Ectodermal cell (in vitro differentiated cells): ENCODE data around the gene CAMK1.
A peak's percentile ranks its signal among the peaks of the same experiment; 100 is the strongest.

Experiments used
- H3K27ac ChIP-seq: 2 replicates; pipeline ENCODE4 v1.7.0; 2013; ENCODE audit warnings: mild to moderate bottlenecking, low read depth, low read length; ENCODE audit not compliant: insufficient read depth, poor library complexity, severe bottlenecking
- H3K27me3 ChIP-seq: 2 replicates; pipeline ENCODE4 v1.7.0; 2013; ENCODE audit warnings: mild to moderate bottlenecking, low read length; ENCODE audit not compliant: insufficient read depth, control insufficient read depth, poor library complexity, severe bottlenecking
- H3K36me3 ChIP-seq: one replicate; pipeline ENCODE4 v1.7.0; 2013; ENCODE audit warnings: low read length; ENCODE audit not compliant: control insufficient read depth, insufficient read depth
- H3K4me1 ChIP-seq: one replicate; pipeline ENCODE4 v1.7.0; 2013; ENCODE audit warnings: low read length; ENCODE audit not compliant: control insufficient read depth, insufficient read depth
- H3K4me3 ChIP-seq: 2 replicates; pipeline ENCODE4 v1.7.0; 2013; ENCODE audit warnings: low read depth, low read length, control low read depth; ENCODE audit not compliant: insufficient read depth
- H3K9me3 ChIP-seq: 2 replicates; pipeline ENCODE4 v1.7.0; 2013; ENCODE audit warnings: mild to moderate bottlenecking, low read length, moderate library complexity; ENCODE audit not compliant: control insufficient read depth
- WGBS, 2 experiments: methylation state at CpG; one replicate each; pipeline ENCODE4 v1.1.7; 2013; ENCODE audit warnings: missing lambda C conversion rate in 2 of 2; 5-methylcytosine and 5-hydroxymethylcytosine counted together

Gene CAMK1

DNA sequence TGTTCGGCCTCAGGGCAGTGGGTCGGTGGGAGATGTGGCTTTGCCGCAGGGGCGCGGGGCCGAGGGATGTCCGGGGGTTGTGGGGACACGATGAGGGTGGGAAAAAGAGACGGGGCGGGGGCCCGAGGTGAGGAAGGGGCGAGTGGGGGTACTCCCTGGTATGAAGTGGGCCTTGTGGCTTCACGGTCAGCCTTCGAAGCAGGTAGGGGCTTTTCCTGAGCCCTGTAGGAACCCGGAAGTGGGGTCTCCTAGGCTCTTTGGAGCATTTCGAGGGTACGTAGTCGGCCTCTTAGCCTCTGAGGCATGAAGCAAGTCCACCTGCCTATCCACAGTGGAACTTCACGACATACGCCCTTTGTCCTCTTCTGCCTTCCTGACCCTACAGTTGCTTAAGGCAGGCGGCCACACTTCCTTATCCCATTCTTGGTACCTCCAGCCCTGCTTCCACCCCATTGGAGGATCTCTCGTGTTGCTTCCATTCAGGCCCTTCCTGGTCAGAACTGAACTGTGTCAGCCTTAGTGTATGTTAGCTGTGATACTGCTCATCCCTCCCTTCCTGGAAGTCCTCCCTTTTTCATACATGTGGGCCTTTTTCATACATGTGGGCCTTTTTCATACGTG is 23.5 kb upstream of the CAMK1 start:
- peak overlapping the region; percentile 95 for H3K4me3 ChIP-seq
- H3K27ac ChIP-seq: peak overlapping the region; percentile 100
- WGBS, 2 experiments: 1 to 2% methylated on average over 23 of the region's 23 CpGs
- peaks cover 29% of the 10 kb centered on the region for H3K36me3 ChIP-seq
- H3K27me3 ChIP-seq: no peaks in the 10 kb centered on the region
- H3K4me1 ChIP-seq: no peaks in the 10 kb centered on the region
- no peaks in the 10 kb centered on the region for H3K9me3 ChIP-seq

DNA sequence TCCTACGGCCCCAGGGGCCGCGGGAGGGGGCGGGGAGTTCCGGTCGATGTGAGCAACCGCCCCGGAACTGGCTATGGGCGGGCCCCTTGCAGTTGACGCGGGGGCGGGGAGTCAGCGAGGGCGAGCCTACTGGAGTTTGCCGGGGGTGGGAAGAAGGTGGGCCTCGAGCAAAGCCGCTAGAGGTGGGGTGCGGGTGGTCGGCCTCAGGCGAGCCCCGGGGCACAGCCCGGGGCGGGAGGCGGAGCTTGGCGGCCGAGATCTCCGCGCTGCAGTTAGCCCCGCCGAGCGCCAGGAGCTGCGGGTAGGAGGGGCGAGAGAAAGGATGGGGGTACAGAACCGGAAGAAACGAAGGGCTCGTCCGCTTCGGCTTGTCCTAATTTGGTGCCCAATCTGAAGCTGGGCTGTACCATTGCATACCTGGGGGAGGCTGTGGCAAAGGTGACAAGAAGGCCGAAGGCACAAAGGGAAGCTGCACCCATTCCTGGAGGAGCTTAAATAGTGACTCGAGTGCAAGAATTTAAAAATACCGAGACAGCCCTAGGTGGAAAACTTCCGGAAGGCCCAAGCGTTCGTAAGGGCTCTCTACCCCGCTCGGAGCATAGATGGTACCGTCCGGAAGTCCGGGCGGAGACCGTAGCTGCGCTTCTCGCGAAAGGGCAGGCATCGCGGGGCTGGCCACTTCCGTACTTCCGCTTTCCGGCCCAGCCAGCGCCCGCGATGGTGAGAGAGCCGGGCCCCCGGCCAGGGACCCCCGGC is 22.8 kb upstream of the CAMK1 start, which contains the start of the genes ARPC4 and TADA3:
Gene ARPC4 (plus strand): TSS at position 678 of the 756 bp plus-strand sequence. CDS start 40 bp downstream, at position 718.
Gene TADA3 (minus strand): TSS at position 69 of the 756 bp plus-strand sequence. CDS start 1,007 bp downstream, outside the sequence.
- H3K36me3 ChIP-seq: peaks cover 23% of the 10 kb centered on the region
- no peaks in the 10 kb centered on the region for H3K9me3 ChIP-seq
- no peaks in the 10 kb centered on the region for H3K4me1 ChIP-seq
- 0% methylated on average over 65 of the region's 65 CpGs for WGBS, 2 experiments
- no peaks in the 10 kb centered on the region for H3K27me3 ChIP-seq
- peak within 1 kb of the TSS; percentile 95 for H3K4me3 ChIP-seq
- peak within 1 kb of the TSS; percentile 100 for H3K27ac ChIP-seq

DNA sequence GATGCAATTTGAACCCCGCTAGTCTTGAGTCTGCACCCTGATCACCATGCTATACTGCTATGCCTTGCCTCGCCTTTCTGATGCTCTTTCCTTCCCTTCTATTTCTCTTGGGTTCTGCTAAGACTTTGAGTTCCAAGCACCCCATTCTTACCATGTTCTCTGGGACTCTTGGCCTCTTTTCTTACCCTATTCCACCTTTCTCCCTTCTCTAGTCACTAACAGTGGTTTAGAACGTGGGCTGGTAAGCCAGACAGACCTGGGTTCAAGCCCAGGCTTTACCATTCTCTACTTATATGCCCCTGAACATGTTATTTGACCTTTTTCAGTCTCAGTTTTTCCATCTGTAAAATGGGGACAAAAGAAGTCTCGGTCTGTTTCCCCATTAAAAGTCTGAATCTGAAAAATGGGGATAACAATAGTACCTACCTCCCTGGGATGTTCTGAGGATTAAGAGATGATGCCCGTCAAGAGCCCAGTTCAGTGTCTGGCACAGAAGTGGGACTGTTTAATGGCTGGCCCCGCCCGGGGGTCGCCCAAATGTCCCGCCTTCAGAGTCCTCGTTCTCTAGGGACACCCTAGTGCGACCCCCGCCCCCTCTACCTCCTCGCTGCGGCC is 22.1 kb upstream of the CAMK1 start:
- Histone ChIP-seq H3K27ac (peak overlapping the region; percentile 100), H3K9me3 (no peaks in the 10 kb centered on the region), H3K4me3 (peak overlapping the region; percentile 95), H3K4me1 (no peaks in the 10 kb centered on the region), H3K27me3 (no peaks in the 10 kb centered on the region), H3K36me3 (peaks cover 19% of the 10 kb centered on the region)
- 20% methylated on average over 14 of the region's 14 CpGs for WGBS, 2 experiments

DNA sequence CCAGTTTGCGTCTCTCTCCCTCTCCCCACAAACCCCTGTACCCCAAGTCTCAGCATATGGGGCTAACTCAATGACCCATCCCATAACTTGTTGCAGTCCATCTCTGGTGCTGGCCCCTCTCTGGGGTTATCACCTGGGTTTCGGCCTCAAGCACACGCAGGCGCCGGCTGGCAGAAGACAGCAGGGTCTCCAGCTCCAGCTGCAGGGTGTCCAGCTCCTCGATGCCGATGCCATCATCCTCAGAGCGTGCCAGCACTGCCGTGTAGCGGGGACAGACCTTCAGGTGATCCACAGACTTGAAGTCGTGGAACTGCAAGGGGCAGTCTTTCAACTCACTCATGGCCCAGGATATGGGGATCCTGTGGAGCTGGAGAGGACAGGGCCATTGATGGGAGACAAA is 21.4 kb upstream of the CAMK1 start:
- no peaks in the 10 kb centered on the region for H3K9me3 ChIP-seq
- H3K4me1 ChIP-seq: no peaks in the 10 kb centered on the region
- no peak overlapping the region for H3K27ac ChIP-seq
- WGBS, 2 experiments: 95 to 96% methylated on average over 11 of the region's 11 CpGs
- no peak overlapping the region for H3K4me3 ChIP-seq
- H3K27me3 ChIP-seq: no peaks in the 10 kb centered on the region
- peaks cover 26% of the 10 kb centered on the region for H3K36me3 ChIP-seq

DNA sequence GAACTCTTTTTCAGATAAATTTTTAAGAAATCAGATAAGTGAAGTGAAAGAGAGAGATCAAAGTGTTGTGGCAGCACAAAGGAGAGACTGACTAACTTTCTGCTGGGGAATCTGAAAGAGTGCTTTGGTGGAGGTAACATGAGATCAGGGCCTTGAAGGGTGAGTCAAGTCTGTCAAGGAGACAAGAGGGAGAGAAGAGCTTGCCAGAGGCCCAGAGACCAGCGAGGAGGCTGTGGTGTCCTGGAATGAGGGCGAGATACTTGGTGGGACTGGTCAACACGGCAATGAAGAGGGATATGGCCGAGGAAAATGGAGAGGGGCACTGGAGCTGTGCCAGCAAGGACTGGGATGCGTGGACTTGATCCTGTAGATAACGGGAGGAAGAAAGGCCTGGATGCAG is 18.0 kb upstream of the CAMK1 start:
- Histone ChIP-seq H3K4me3 (no peak overlapping the region), H3K27ac (no peak overlapping the region), H3K36me3 (peaks cover 40% of the 10 kb centered on the region), H3K4me1 (no peaks in the 10 kb centered on the region), H3K27me3 (no peaks in the 10 kb centered on the region), H3K9me3 (no peaks in the 10 kb centered on the region)
- 94% methylated on average over 6 of the region's 6 CpGs for WGBS, 2 experiments

DNA sequence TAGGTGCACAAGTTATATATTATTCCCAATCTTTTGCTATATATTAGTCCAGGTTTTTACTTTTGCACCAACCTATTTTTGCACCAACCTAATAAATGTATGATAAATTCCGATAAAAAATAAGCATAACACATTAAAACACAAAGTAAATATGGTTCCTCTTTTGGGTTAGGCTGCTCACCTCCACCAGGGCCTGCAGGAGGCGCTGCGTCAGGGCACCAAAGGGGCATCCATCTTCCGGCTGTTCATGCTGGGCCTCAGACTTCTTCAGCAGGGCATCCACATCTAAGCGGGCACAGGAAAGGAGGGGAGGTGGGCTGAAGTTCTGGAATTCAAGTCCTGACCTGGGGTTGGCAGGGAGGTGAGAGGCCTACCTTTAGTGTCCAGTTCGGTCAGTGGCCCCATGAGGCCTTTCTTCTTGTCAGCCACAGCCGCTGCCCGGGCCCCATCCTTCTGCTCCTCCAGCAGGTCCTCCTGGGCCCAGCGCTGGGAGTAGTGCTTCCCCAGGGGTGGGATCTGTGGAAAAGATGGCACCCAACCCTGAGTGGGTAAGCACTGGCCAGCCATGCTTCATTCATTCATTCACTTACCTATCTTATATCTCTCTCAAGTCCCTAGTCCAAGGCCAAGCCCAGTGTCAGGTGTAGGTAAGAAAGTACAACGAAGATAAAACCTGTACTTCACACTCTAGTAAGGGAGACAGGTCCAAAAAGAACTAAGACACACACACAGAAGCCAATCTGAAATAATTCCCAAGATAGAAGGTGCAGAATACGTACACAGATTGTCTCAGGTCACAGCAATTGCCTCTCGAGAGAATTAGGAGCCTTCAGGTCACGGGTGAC is 17.3 kb upstream of the CAMK1 start:
- H3K4me3 ChIP-seq: no peak overlapping the region
- H3K27ac ChIP-seq: no peak overlapping the region
- H3K36me3 ChIP-seq: peaks cover 40% of the 10 kb centered on the region
- no peaks in the 10 kb centered on the region for H3K4me1 ChIP-seq
- H3K27me3 ChIP-seq: no peaks in the 10 kb centered on the region
- 92 to 93% methylated on average over 13 of the region's 13 CpGs for WGBS, 2 experiments
- H3K9me3 ChIP-seq: no peaks in the 10 kb centered on the region

DNA sequence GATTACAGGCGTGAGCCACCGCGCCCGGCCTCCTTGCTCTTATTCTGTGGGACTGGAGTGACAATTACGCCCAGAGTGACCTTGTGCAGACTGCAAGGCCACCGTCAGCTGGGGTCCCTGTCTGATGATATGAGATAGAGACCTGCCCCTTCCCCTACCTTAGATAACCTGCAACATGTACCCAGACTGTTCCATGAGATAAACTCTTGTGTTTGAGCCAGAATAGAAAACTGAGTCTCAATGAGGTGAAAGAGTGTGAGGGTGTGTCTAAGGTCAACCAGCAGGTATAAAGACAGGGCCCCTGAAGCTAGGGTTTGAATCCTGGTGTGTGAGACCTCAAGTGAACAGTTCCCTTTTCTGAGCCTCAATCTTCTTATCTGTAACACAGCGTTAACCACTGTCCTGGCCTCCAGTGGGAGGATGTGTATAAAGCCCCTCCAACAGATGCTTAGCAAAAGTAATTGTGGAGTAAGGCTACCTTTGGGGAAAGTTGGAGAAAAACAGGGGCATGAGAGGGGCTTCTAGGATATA is 16.5 kb upstream of the CAMK1 start:
- no peaks in the 10 kb centered on the region for H3K27me3 ChIP-seq
- no peaks in the 10 kb centered on the region for H3K4me1 ChIP-seq
- WGBS, 2 experiments: 90 to 93% methylated on average over 7 of the region's 7 CpGs
- H3K36me3 ChIP-seq: peaks cover 40% of the 10 kb centered on the region
- no peaks in the 10 kb centered on the region for H3K9me3 ChIP-seq
- H3K27ac ChIP-seq: no peak overlapping the region
- no peak overlapping the region for H3K4me3 ChIP-seq

DNA sequence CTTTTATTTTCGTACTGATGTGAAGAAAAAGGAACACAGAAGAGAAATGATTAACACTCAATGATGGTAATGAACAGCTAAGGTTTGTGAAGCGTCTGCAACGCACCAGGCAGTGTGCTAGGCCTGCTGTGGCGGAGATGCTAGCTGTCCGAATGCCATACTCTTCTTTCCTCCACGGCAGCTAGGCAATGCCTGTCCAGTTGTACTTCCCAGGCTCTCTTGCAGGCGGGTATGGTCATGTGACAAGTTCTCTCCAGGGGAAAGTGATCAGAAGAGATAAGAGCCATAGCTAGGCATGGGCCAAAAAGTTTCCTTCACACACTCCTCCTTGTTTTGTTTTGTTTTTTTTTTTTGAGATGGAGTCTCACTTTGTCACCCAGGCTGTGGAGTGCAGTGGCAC is 15.9 kb upstream of the CAMK1 start:
- H3K9me3 ChIP-seq: no peaks in the 10 kb centered on the region
- no peaks in the 10 kb centered on the region for H3K4me1 ChIP-seq
- H3K27me3 ChIP-seq: no peaks in the 10 kb centered on the region
- WGBS, 2 experiments: 93 to 97% methylated on average over 7 of the region's 7 CpGs
- peaks cover 35% of the 10 kb centered on the region for H3K36me3 ChIP-seq
- H3K4me3 ChIP-seq: no peak overlapping the region
- no peak overlapping the region for H3K27ac ChIP-seq

DNA sequence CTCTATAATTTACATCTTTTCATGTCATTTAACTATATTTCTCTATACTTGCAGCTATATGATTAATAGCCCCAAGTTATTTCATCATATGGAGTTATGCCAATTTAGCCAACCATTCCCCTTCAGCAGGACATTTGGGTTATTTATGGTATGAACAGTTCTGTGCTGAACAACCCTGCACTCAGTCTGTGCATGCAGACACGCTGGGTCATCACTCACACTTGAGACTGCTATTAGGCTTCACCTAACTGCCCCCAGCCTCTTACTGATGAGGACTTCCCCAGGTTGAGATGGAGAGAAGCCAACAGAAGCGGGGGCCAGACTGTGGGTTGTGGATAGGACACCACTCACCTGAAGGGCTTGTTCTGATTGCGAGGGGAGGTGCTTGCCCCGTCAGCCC is 15.2 kb upstream of the CAMK1 start:
- Histone ChIP-seq H3K4me1 (no peaks in the 10 kb centered on the region), H3K27ac (no peak overlapping the region), H3K36me3 (peaks cover 32% of the 10 kb centered on the region), H3K9me3 (no peaks in the 10 kb centered on the region), H3K27me3 (no peaks in the 10 kb centered on the region), H3K4me3 (no peak overlapping the region)
- WGBS, 2 experiments: 95 to 96% methylated on average over 4 of the region's 4 CpGs
